ENCODE data around the gene CENPU. TPM values are rescaled to one million over a fixed set of nuclear protein-coding genes. Genes with fewer than 3 reads are reported as not detected.

Gene CENPU
- total and polyA plus RNA-seq, 10 of the 15 experiments (the other 5 are each of a cell fraction or from before 2014, with no cell fraction given): 26.6 to 90.8 (median 53.8) TPM

DNA sequence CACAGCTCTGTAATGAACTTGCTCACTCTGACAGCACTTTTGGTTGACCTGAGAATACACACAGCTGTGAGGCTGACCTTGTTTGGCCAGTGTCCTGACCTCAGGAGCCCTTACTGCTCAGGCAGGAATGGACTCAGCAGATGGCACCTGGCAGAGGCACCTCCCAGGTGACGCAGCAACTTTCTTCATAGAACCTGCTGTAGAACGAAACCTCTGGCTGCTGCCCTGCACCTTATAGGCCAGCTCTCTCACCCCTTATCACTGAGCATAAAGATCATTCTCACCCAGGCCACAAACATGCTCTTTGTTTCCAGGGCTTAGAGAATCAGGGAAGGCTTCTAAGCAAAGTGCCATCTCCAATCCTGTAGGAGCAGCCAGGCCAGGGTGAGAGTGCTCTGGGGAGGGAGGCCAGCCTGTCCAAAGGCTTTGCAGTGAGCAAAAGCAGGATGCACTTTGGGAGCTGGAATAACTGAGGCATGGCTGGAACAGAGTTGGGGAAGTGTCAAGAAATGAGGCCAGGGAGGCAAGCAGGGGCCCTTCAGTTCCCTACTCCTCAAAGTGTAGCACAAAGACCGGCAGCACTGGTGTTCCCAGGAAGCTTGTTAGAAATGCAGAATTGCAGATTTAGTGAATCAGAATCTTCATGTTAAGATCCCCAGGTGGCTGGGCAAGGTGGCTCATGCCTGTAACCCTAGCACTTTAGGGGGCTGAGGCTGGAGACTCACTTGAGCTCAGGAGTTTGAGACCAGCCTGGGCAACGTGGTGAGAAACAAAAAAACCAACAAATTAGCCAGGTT, 13.3 kb upstream of the CENPU start:
- ATAC-seq (peak; percentile 51), FAIRE-seq (no peak), DNase-seq (ENCODE audit: low read depth, low spot score) (no peak)
- SMC1A ChIA-PET (ENCODE audit: uncharacterized antibody, unreplicated experiment): interaction anchor here (0.8 to 2.8 kb wide), 6 partner anchors 9 to 261 kb away, joined by 3 to 13 read pairs (median 8); partner anchors contain the start of gene CENPU
- no TSS peak for BruUV-seq (replicated peaks)
- H3K79me2 ChIP-seq (ENCODE audit: control insufficient read depth, insufficient read depth, low read length): no peaks in the 10 kb centered on the region
- H4K20me1 ChIP-seq (ENCODE audit: control insufficient read depth, insufficient read depth): no peaks in the 10 kb centered on the region
- H2AFZ ChIP-seq (ENCODE audit: control insufficient read depth, low read depth, low read length): no peak overlapping the region
- WGBS (ENCODE audit: insufficient coverage, insufficient replicate concordance, low lambda C conversion rate, missing lambda C conversion rate): 60% methylated on average over 4 of the region's 4 CpGs
- POLR2A ChIA-PET: interaction anchor here (0.7 to 1.8 kb wide), 3 partner anchors 13 to 265 kb away, joined by 3 to 4 read pairs (median 4); partner anchors contain the start of gene CENPU
- no peaks in the 10 kb centered on the region for H3K27me3 ChIP-seq (replicated peaks in 1 of 2; ENCODE audit: control insufficient read depth in 2 of 2, insufficient read depth in 2 of 2, low read length in 1 of 2)
- H3K4me2 ChIP-seq (ENCODE audit: control insufficient read depth, insufficient read depth): no peak overlapping the region
- H3K4me3 ChIP-seq: no peak overlapping the region
- intact Hi-C loops (cut with micrococcal nuclease; ENCODE audit: unreplicated experiment) (loop anchor here (5.0 to 10.0 kb wide), 2 partner anchors 70 to 388 kb away; no protein-coding TSS in a partner anchor), in situ Hi-C loops (cut with MboI) (loop anchor here (5.0 kb wide), 1 partner anchor 235 kb away; no protein-coding TSS in a partner anchor)
- no peaks in the 10 kb centered on the region; a peak in 1 of 4 replicates for H3K36me3 ChIP-seq (ENCODE audit: control insufficient read depth in 2 of 2, insufficient read depth in 2 of 2, low read length in 1 of 2)
- no peak overlapping the region for H3K9ac ChIP-seq (ENCODE audit: control insufficient read depth, insufficient read depth, low read length)
- RAD21 ChIA-PET (ENCODE audit: unreplicated experiment): interaction anchor here (0.7 to 3.0 kb wide), 6 partner anchors 11 to 484 kb away, joined by 3 to 40 read pairs (median 4); no protein-coding TSS in a partner anchor
- no peak overlapping the region for H3K27ac ChIP-seq (ENCODE audit: control insufficient read depth, insufficient read depth)
- H3K4me1 ChIP-seq (ENCODE audit: control insufficient read depth, insufficient read depth, low read length): no peaks in the 10 kb centered on the region
- H3K9me3 ChIP-seq (replicated peaks; ENCODE audit: control insufficient read depth, insufficient read depth, low read length): no peaks in the 10 kb centered on the region
- CTCF ChIA-PET: interaction anchor here (0.7 to 3.2 kb wide), 12 partner anchors 13 to 481 kb away, joined by 3 to 33 read pairs (median 6); partner anchors contain the start of gene CENPU
- TF ChIP-seq NR2F1 (conservative IDR thresholded peaks at IDR 0.05) (peak; percentile 68), RFX5 (IDR thresholded peaks at IDR 0.05; ENCODE audit: low read depth, low read length) (no peak)
